GM12875 (cell line): ENCODE measurements around the gene KLHL35.

Source experiments
- H3K4me3 ChIP-seq: one replicate; pipeline ENCODE4 v1.5.1; 2011; ENCODE audit warnings: low read depth, low read length, control low read depth
- CTCF ChIP-seq: IDR thresholded peaks from 2 replicates; pipeline ENCODE4 v1.5.1; 2011; ENCODE audit warnings: low read depth, mild to moderate bottlenecking, control low read depth, inconsistent platforms, low read length, moderate library complexity, borderline replicate concordance; ENCODE audit not compliant: insufficient read depth

The KLHL35 gene

GRCh38 chr11:75445315-75445953 lies 12.4 kb upstream of the KLHL35 start:
- no peak overlapping the region for H3K4me3 ChIP-seq
- peak; percentile 92 for TF ChIP-seq CTCF

GRCh38 chr11:75443043-75443442 lies 10.0 kb upstream of the KLHL35 start:
- TF ChIP-seq CTCF, result no peak
- H3K4me3 ChIP-seq, result no peak overlapping the region

- no peak overlapping the region for H3K4me3 ChIP-seq
- TF ChIP-seq CTCF, result no peak
Observed at GRCh38 chr11:75442161-75442885, 9.3 kb upstream of the KLHL35 start.

- no peak for TF ChIP-seq CTCF
Observed at GRCh38 chr11:75441804-75442132, 8.8 kb upstream of the KLHL35 start.

GRCh38 chr11:75440960-75441803 lies 8.2 kb upstream of the KLHL35 start:
- H3K4me3 ChIP-seq, result no peak overlapping the region
- no peak for TF ChIP-seq CTCF

More at GRCh38 chr11:75441804-75442132, 8.8 kb upstream of the KLHL35 start:
- H3K4me3 ChIP-seq, result no peak overlapping the region

- TF ChIP-seq CTCF, result no peak
- H3K4me3 ChIP-seq, result no peak overlapping the region
Observed at GRCh38 chr11:75439495-75440120, 6.6 kb upstream of the KLHL35 start.
